Anterior cingulate cortex (tissue), 58 donors: Measurements from ENCODE around the gene CACNA1I.

Experiments
- DNase-seq, 58 donors: peaks; one replicate each; lab custom pipeline; 2025; lab: John Stamatoyannopoulos, UW

The CACNA1I gene

GRCh38 chr22:39563571-39564428, 6.8 kb upstream of the CACNA1I start:
- no peak for DNase-seq

DNA sequence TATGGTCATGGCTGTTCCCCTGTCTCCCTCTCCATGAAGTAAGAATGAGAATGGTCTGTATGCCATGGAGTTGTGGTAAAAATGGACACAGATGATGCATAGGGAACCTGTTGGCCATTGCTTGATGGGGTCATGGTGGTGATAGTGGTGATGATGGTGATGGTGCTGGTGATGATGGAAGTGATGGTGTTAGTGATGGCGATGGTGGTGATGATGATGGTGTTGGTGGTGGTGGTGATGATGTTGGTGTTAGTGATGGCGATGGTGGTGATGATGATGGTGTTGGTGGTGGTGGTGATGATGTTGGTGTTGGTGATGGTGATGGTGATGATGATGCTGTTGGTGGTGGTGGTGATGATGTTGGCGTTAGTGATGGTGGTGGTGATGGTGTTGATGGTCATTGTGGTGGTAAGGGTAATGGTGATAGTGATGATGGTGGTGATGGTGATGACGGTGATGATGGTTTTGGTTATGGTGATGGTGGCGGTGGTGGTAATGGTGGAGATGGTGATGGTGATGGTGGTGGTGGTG, 5.1 kb upstream of the CACNA1I start:
- no peak for DNase-seq

DNA sequence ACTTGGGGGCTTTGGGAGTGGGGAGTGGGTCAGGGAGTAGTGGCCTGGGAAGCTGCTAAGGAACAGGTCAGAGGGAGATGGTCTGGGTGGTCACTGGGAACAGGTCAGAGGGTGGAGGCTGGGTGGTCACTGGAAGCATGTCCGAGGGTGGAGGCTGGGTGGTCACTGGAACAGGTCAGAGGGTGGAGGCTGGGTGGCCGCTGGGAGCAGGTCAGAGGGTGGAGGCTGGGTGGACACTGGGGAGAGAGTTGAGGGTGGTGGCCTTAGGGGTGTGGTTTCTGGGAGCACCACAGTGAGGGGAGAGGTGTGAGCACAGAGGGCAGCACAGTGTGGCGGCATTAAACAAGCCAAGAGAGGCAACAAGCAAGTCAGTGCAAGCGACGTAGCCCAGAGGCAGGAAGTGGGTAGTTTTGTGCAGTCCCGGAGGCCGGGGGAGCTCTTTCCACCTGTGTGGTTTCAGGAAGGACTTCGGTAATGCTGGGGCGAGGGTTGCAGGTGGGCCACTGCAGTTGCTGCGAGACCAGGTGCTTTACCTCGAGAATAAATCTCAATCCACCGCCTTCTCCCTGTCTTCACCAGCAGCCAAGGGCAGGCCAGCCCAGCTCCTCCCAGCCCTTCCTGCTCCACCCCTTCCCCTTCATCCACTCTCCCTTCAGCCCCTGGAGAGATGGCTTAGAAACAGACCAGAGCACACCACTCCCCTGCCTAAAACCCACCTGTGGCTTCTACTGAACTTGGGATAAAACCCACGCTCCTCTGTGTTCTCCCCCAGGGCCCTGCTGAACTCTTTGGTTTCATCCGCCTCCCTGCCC, 3.2 kb upstream of the CACNA1I start:
- DNase-seq = no peak

DNA sequence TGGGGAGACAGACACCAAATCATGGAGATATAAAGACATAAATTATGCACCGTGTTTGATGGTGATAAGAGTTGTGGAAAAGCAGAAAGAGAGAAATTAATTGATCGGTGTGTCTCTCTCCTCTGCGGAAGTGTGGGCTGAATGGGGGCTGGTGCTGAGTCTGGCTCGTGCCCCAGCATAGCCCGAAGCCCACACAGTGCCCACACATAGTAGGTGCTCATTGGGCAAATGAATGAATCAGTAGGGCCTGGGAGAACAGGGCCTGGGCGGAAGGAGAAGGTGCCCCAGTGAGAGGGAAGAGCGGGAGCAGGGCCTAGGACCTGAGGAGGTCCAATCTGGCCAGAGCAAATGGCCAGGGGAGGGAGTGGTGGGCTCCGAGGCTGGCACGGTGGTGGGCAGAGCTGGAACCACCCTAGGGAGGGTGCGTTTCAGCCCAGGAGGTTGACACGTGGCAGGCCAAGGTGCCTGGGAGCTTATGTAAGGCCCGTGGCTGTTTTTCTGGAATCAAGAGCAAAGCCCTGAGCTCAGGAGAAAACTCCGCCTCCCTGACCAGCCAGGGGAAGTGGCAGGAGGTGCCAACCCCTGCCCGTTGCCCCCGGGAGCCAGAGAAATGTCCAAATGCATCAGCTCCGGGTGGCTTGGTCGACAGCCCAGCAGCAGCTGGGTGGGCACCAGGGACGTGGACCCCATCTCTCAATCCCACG, 2.1 kb upstream of the CACNA1I start:
- DNase-seq = no peak

GRCh38 chr22:39569066-39569465, 1.5 kb upstream of the CACNA1I start:
- no peak for DNase-seq

DNA sequence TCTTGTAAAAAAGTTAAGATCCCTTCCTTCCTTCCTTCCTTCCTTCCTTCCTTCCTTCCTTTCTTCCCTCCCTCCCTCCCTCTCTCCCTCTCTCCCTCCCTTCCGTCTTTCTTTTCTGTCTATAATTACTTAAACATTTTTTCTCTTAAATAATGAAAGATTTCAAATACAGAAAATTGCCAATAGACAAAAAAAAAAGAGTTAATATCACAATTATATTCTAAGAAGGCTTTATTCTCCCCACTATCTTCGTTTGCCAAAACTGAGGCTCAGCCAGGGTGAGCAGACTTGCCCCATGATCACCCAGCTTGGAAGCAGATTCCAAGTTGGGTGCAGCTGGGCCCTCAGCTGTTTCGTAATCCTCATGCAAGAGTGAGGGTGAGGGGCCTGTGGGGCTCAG, 327 bp upstream of the CACNA1I start:
- DNase-seq = no peak

GRCh38 chr22:39571538-39571937, 985 bp downstream of the CACNA1I start:
- no peak for DNase-seq

- DNase-seq = peak in 1 of 58 donors; percentile 26
Observed at GRCh38 chr22:39574779-39575551, 4.4 kb downstream of the CACNA1I start.

DNA sequence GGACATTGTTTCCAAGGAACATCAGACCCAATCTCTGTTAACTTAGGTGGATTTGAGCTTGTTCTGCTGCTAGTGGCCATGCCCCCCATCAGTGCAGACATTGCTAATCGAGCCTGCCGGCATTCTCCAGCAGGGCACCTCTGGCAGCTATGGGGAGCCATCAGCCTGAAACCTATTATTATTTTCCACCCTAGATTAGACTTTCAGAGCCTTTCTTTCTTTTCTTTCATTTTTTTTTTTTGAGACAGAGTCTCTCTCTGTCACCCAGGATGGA, 4.9 kb downstream of the CACNA1I start:
- no peak for DNase-seq

DNA sequence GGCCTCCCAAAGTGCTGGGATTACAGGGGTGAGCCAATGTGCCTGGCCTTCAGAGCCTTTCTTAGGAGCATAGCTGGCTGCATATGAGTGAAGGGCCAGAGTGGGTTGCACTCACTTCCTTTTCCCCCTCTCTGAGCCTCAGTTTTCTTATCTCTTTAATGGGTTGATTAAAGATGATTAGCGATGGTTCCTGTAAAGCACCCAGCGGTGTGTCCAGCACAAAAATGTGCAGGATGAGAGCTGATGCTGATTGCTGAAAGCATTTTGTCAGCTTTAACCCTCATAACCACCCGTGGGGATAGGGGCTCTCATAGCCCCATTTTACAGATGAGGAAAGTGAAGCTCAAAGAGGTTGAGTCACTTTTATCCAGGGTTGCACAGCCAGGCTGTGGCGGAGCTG, 5.5 kb downstream of the CACNA1I start:
- no peak for DNase-seq

DNA sequence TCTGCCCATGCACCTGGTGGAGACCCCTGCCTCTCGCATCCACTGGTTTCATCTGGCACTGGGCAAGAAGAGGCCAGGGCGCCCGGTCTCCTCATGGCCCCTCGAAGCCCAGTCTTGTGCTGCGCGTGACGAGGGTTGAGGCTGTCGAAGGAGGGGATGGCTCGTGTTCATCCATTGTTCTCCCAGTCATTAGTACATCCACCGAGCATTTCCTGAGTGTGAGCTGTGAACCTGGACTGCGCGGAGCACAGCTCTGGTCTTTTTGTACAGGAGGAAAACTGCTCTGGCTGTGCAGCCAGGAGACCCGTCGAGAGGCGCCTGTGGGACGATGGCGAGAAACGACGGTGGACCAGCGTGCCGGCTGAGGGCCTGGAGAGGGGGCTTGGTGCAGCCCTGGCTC, 6.8 kb downstream of the CACNA1I start:
- DNase-seq = no peak

DNA sequence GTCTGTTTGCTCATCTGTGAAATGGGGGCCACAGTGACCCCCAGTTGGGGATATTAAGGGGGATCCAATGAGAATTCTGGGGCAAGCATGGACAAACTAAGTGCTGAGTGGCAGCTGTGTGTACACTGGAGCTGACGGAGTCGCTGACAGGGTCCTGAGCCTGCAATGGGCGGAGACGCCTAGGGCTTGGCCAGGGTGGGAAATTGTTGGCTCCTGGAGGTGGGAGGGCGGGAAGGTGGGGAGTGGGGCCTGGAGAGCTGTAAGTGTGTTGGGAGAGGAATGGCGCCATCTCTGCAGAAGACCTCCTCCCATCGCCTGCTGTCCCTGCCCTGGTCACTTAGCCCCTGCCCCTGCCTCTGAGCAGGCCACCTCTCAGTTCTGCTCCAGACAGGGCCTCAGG, 7.3 kb downstream of the CACNA1I start:
- DNase-seq = no peak

- DNase-seq = no peak
Observed at GRCh38 chr22:39580006-39580441, 9.5 kb downstream of the CACNA1I start.

DNA sequence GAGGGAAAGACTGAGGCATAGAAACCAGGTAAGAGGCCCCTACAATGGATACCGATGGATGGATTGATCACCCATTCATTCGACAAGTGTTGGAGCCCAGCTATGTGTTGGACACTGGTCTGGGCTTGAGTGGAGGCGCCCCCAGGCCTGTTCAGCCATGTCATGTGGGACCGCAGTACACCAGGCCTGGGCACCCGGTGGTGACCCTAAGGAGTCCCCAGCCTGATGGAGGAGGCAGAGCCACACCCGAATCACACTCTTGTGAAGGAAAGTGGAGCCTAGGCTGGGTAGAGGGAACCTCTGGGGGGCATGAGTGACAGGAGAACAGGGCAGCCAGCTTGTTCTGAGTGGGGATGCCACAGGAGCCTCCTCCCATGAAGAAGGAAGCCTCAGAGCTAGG, 10.2 kb downstream of the CACNA1I start:
- DNase-seq = no peak

GRCh38 chr22:39581303-39581702, 10.8 kb downstream of the CACNA1I start:
- DNase-seq = no peak

- DNase-seq = no peak
Observed at GRCh38 chr22:39583066-39583667, 12.6 kb downstream of the CACNA1I start.

DNA sequence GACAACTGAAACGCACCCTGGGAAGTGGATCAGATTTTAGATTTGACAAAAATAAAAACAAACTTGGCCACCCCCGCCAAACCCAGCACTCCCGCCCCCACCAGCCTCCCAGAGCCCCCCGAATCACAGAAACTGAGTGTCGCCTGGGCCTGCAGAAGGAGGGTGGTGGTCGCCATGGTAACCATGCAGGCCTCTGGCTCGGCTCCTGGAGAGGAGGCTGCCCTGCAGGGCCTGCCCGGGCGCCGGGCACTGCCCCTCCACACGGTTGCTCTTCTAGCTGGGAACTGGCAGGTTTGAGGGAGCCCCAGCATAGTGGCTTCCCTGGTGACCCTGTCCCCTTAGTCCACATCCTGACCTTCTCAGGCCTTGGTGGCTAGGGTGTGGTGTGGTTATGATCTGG, 19.3 kb downstream of the CACNA1I start:
- DNase-seq = peak in 8 of 58 donors; percentile 3 to 21 (median 16)

DNA sequence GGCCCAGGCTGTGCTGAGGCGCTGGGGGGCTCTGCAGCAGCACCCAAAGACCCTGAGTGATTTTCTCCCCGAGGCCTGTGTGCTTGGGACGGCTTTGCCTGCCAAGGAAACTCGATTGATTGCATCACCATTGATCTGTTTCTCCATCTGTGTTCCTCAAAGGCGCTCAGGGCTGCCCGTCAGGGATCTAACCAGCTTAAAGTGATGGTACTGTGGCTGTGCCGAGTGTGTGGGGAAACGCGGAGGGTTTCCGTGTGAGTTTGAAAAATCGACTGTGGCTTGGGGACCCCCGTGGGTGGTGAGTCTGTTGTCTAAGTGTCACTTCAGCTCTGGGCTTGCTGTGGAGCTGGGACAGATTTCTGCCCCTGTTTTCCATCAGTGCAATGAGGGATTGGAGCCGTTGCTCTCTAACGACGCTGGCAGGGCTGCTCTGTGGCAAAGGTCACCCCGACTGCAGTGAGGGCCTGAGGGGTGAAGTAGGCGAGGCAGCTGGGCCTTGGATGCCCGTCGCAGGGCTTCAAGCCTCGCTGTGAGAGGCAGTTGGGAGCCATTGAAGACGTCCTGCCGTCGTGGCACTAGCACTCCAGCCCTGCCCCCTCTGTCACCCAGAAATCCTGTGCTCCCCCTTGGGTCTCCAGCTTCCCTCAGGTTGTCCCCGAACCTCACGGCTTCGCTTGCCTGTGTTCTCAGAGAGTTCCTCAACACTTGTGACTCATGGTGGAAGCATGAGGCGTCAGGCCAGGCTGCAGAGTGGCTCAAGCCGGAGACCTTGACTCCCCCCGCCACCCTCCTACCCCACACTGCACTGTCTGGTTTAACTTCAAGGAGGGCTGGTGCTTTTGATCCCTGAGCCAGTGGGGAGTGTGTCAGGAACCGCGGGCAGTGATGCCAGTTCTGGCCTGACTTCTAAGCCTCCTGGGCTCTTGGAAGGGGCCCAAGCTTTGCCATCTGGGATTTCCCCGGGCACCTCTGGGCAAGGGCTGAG, 21.8 kb downstream of the CACNA1I start:
- DNase-seq = peak in 1 of 58 donors; percentile 10
